ENCODE results near the gene HTR3B. TPM values are rescaled to one million over a fixed set of nuclear protein-coding genes. Genes with fewer than 3 reads are reported as not detected.
"Not testable (repeated sequence)": the region's sequence is repeated elsewhere in the genome, so short reads cannot be mapped to it uniquely, and the experiment has no call there.

The HTR3B gene
- total RNA-seq, 2 experiments from 2014 or later = not detected

DNA sequence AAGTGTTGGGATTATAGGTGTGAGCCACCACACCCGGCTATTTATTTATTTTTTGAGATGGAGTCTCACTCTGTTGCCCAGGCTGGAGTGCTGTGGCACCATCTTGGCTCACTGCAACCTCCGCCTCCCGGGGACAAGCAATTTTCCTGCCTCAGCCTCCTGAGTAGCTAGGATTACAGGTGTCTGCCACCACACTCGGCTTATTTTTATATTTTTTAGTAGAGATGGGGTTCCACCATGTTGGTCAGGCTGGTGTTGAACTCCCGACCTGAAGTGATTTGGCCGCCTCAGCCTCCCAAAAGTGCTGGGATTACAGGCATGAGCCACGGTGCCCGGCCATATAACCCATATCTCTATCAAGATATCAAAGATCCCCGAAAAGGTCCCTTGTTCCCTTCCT lies 6.9 kb downstream of the HTR3B start:
- POLR2A ChIA-PET; H3K9me3 Mint-ChIP-seq (ENCODE audit: insufficient read depth); H3K27ac Mint-ChIP-seq; CTCF ChIA-PET; DNase-seq; H3K4me3 Mint-ChIP-seq; ATAC-seq; H3K4me1 Mint-ChIP-seq (ENCODE audit: low read depth); H3K36me3 Mint-ChIP-seq (ENCODE audit: low read depth): not testable (repeated sequence)
- H3K27me3 Mint-ChIP-seq (ENCODE audit: low read depth) = peaks cover 13% of the 10 kb centered on the region

- ATAC-seq = no peak
- no peak overlapping the region for H3K27ac Mint-ChIP-seq
- H3K4me3 Mint-ChIP-seq = no peak overlapping the region
- peaks cover 3% of the 10 kb centered on the region for H3K27me3 Mint-ChIP-seq (ENCODE audit: low read depth)
- H3K4me1 Mint-ChIP-seq (ENCODE audit: low read depth) = no peaks in the 10 kb centered on the region
- no peaks in the 10 kb centered on the region for H3K9me3 Mint-ChIP-seq (ENCODE audit: insufficient read depth)
- ChIA-PET POLR2A (interaction anchor here (0.6 kb wide), 1 partner anchor 411 kb away, joined by 5 read pairs; no protein-coding TSS in a partner anchor), CTCF (no interaction called here)
- DNase-seq = no peak
- no peaks in the 10 kb centered on the region for H3K36me3 Mint-ChIP-seq (ENCODE audit: low read depth)
Observed at GRCh38 chr11:113923572-113923971, 19.0 kb downstream of the HTR3B start.

GRCh38 chr11:113926273-113927197 lies 21.9 kb downstream of the HTR3B start:
- peaks cover 4% of the 10 kb centered on the region for H3K27me3 Mint-ChIP-seq (ENCODE audit: low read depth)
- H3K36me3 Mint-ChIP-seq (ENCODE audit: low read depth) = no peaks in the 10 kb centered on the region
- ATAC-seq = no peak
- no peak for DNase-seq
- ChIA-PET POLR2A (no interaction called here), CTCF (no interaction called here)
- no peak overlapping the region for H3K4me3 Mint-ChIP-seq
- no peaks in the 10 kb centered on the region for H3K9me3 Mint-ChIP-seq (ENCODE audit: insufficient read depth)
- no peaks in the 10 kb centered on the region for H3K4me1 Mint-ChIP-seq (ENCODE audit: low read depth)
- H3K27ac Mint-ChIP-seq = no peak overlapping the region

DNA sequence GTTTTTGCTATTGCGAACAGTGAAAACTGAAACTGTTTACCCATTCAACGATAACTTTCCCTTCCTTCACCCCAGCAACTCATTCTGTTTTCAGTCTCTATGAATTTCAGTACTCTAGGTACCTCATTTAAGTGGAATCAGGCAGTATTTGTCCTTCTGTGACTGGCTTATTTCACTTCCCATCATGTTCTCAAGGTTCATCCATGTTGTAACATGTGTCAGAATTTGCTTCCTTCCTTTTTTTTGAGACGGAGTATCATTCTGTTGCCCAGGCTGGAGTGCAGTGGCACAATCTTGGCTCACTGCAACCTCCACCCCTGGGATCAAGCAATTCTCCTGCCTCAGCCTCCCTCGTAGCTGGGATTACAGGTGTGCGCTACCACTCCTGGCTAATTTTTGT lies 23.7 kb downstream of the HTR3B start:
- ATAC-seq = no peak
- Mint-ChIP-seq H3K27ac (no peak overlapping the region), H3K4me1 (ENCODE audit: low read depth) (no peaks in the 10 kb centered on the region), H3K9me3 (ENCODE audit: insufficient read depth) (no peaks in the 10 kb centered on the region), H3K27me3 (ENCODE audit: low read depth) (peaks cover 11% of the 10 kb centered on the region), H3K4me3 (no peak overlapping the region), H3K36me3 (ENCODE audit: low read depth) (no peaks in the 10 kb centered on the region)
- no peak for DNase-seq
- POLR2A ChIA-PET = no interaction called here
- CTCF ChIA-PET = no interaction called here

- DNase-seq (no peak), ATAC-seq (no peak)
- ChIA-PET POLR2A (no interaction called here), CTCF (no interaction called here)
- H3K4me1 Mint-ChIP-seq (ENCODE audit: low read depth) = no peaks in the 10 kb centered on the region
- no peak overlapping the region for H3K27ac Mint-ChIP-seq
- H3K36me3 Mint-ChIP-seq (ENCODE audit: low read depth) = no peaks in the 10 kb centered on the region
- no peak overlapping the region for H3K4me3 Mint-ChIP-seq
- no peaks in the 10 kb centered on the region for H3K9me3 Mint-ChIP-seq (ENCODE audit: insufficient read depth)
- peaks cover 7% of the 10 kb centered on the region for H3K27me3 Mint-ChIP-seq (ENCODE audit: low read depth)
Observed at GRCh38 chr11:113932788-113933187, 28.2 kb downstream of the HTR3B start.

- H3K4me3 Mint-ChIP-seq; POLR2A ChIA-PET; H3K9me3 Mint-ChIP-seq (ENCODE audit: insufficient read depth); DNase-seq; H3K27ac Mint-ChIP-seq; H3K36me3 Mint-ChIP-seq (ENCODE audit: low read depth); H3K4me1 Mint-ChIP-seq (ENCODE audit: low read depth); ATAC-seq; H3K27me3 Mint-ChIP-seq (ENCODE audit: low read depth); CTCF ChIA-PET: not testable (repeated sequence)
Observed at GRCh38 chr11:113934193-113934592, 29.6 kb downstream of the HTR3B start.

- no peaks in the 10 kb centered on the region for H3K36me3 Mint-ChIP-seq (ENCODE audit: low read depth)
- H3K27ac Mint-ChIP-seq = no peak overlapping the region
- DNase-seq (no peak), ATAC-seq (no peak)
- CTCF ChIA-PET = no interaction called here
- POLR2A ChIA-PET = no interaction called here
- peaks cover 7% of the 10 kb centered on the region for H3K27me3 Mint-ChIP-seq (ENCODE audit: low read depth)
- H3K9me3 Mint-ChIP-seq (ENCODE audit: insufficient read depth) = no peaks in the 10 kb centered on the region
- no peaks in the 10 kb centered on the region for H3K4me1 Mint-ChIP-seq (ENCODE audit: low read depth)
- no peak overlapping the region for H3K4me3 Mint-ChIP-seq
Observed at GRCh38 chr11:113934761-113935160, 30.2 kb downstream of the HTR3B start.

- Mint-ChIP-seq H3K27ac (no peak overlapping the region), H3K4me3 (no peak overlapping the region), H3K4me1 (ENCODE audit: low read depth) (no peaks in the 10 kb centered on the region), H3K27me3 (ENCODE audit: low read depth) (peaks cover 10% of the 10 kb centered on the region), H3K36me3 (ENCODE audit: low read depth) (no peaks in the 10 kb centered on the region), H3K9me3 (ENCODE audit: insufficient read depth) (no peaks in the 10 kb centered on the region)
- DNase-seq (no peak), ATAC-seq (no peak)
- ChIA-PET CTCF (no interaction called here), POLR2A (no interaction called here)
Observed at GRCh38 chr11:113935858-113936257, 31.3 kb downstream of the HTR3B start.

- Mint-ChIP-seq H3K4me1 (ENCODE audit: low read depth) (no peaks in the 10 kb centered on the region), H3K4me3 (no peak overlapping the region), H3K36me3 (ENCODE audit: low read depth) (no peaks in the 10 kb centered on the region), H3K9me3 (ENCODE audit: insufficient read depth) (no peaks in the 10 kb centered on the region), H3K27me3 (ENCODE audit: low read depth) (peaks cover 3% of the 10 kb centered on the region), H3K27ac (no peak overlapping the region)
- ChIA-PET CTCF (no interaction called here), POLR2A (no interaction called here)
- ATAC-seq (no peak), DNase-seq (no peak)
Observed at GRCh38 chr11:113937918-113938317, 33.3 kb downstream of the HTR3B start.

DNA sequence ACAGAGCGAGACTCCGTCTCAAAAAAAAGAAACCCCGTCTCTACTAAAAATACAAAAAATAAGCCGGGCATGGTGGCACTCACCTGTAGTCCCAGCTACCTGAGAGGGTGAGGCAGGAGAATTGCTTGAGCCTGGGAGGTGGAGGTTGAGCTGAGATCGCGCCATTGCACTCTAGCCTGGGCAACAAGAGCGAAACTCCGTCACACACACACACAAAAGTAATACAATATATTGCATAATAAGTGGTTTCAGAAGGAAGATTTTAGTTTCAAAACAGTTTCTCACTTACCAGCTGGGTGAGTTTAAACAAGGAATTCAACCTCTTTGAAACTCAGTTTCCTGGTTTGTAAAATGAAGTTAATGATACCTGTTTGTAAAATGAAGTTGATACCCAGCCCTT lies 37.7 kb downstream of the HTR3B start:
- ChIA-PET POLR2A (no interaction called here), CTCF (no interaction called here)
- no peaks in the 10 kb centered on the region for H3K36me3 Mint-ChIP-seq (ENCODE audit: low read depth)
- ATAC-seq (no peak), DNase-seq (no peak)
- H3K4me3 Mint-ChIP-seq = no peak overlapping the region
- no peak overlapping the region for H3K27ac Mint-ChIP-seq
- H3K9me3 Mint-ChIP-seq (ENCODE audit: insufficient read depth) = no peaks in the 10 kb centered on the region
- no peaks in the 10 kb centered on the region for H3K4me1 Mint-ChIP-seq (ENCODE audit: low read depth)
- peaks cover 5% of the 10 kb centered on the region for H3K27me3 Mint-ChIP-seq (ENCODE audit: low read depth)

DNA sequence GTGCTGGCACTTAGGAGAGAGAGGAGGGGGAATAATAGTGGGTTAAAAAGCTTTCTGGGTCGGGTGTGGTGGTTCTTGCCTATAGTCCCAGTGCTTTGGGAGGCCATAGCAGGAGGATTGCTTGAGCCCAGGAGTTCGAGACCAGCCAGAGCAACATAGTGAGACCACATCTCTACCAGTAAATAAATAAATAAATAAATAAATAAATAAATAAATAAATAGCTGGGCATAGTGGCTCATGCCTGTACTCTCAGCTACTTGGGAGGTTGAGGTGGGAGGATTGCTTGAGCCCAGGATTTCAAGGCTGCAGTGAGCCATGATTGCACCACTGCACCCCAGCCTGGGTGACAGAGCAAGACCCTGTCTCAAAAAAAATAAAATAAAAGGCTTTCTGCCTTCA lies 41.6 kb downstream of the HTR3B start:
- H3K27ac Mint-ChIP-seq; ATAC-seq; POLR2A ChIA-PET; H3K4me1 Mint-ChIP-seq (ENCODE audit: low read depth); DNase-seq; H3K36me3 Mint-ChIP-seq (ENCODE audit: low read depth); CTCF ChIA-PET; H3K4me3 Mint-ChIP-seq; H3K9me3 Mint-ChIP-seq (ENCODE audit: insufficient read depth): not testable (repeated sequence)
- peaks cover 12% of the 10 kb centered on the region for H3K27me3 Mint-ChIP-seq (ENCODE audit: low read depth)

- Mint-ChIP-seq H3K4me1 (ENCODE audit: low read depth) (no peaks in the 10 kb centered on the region), H3K4me3 (no peak overlapping the region), H3K27me3 (ENCODE audit: low read depth) (peaks cover 19% of the 10 kb centered on the region), H3K9me3 (ENCODE audit: insufficient read depth) (no peaks in the 10 kb centered on the region), H3K27ac (no peak overlapping the region), H3K36me3 (ENCODE audit: low read depth) (no peaks in the 10 kb centered on the region)
- no peak for DNase-seq
- CTCF ChIA-PET = no interaction called here
- ATAC-seq = no peak
- POLR2A ChIA-PET = no interaction called here
Observed at GRCh38 chr11:113947994-113948393, 43.4 kb downstream of the HTR3B start.

DNA sequence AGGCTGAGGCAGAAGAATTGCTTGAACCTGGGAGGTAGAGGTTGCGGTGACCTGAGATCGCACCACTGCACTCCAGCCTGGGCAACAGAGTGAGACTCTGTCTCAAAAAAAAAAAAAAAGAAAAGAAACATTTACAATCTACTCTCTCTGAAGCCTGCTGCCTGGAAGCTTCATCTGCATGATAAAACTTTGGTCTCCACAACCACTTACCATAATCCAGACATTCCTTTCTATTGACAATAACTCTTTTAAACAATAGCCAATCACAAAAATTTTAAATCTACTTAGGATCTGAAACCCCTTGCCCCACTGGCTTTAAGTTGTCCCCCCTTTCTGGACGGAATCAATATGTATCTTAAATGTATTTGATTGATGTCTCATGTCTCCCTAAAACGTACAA lies 45.3 kb downstream of the HTR3B start:
- CTCF ChIA-PET = no interaction called here
- POLR2A ChIA-PET = no interaction called here
- Mint-ChIP-seq H3K9me3 (ENCODE audit: insufficient read depth) (no peaks in the 10 kb centered on the region), H3K4me3 (no peak overlapping the region), H3K27ac (no peak overlapping the region), H3K27me3 (ENCODE audit: low read depth) (peaks cover 22% of the 10 kb centered on the region), H3K36me3 (ENCODE audit: low read depth) (no peaks in the 10 kb centered on the region), H3K4me1 (ENCODE audit: low read depth) (no peaks in the 10 kb centered on the region)
- DNase-seq (no peak), ATAC-seq (no peak)

All from activated CD8-positive, alpha-beta T cell treated with anti-CD3 and anti-CD28 coated beads, Interleukin-2, amount 10 ng/mL, durations not matched to agents 7 days and 5 days (primary cell).